Sigmoid colon (tissue), 7 donors: ENCODE data around the gene USP24. TPM values are rescaled to one million over a fixed set of nuclear protein-coding genes. Genes with fewer than 3 reads are reported as not detected.

ENCODE experiments used
- DNase-seq: peaks from one replicate; pipeline ENCODE4 v3.0.0-alpha.2; 2019
- H3K27ac ChIP-seq, 4 donors: fragments of 200-600 bp; sonication (generic); one replicate each; pipeline ENCODE4 v1.5.1; 2016 to 2019; ENCODE audit warnings: mild to moderate bottlenecking in 1 of 4
- H3K27me3 ChIP-seq, 3 donors: fragments of 200-600 bp; sonication (generic); one replicate each; pipeline ENCODE4 v1.5.1; 2019; ENCODE audit warnings: mild to moderate bottlenecking in 1 of 3
- H3K36me3 ChIP-seq, 4 donors: fragments of 200-600 bp; sonication (generic); one replicate each; pipeline ENCODE4 v1.5.1; 2016 to 2019
- H3K4me1 ChIP-seq, 4 donors: fragments of 200-600 bp; sonication (generic); one replicate each; pipeline ENCODE4 v1.5.1; 2017 to 2019
- H3K4me3 ChIP-seq, 4 donors: fragments of 200-600 bp; sonication (generic); one replicate each; pipeline ENCODE4 v1.5.1; 2017 to 2019; ENCODE audit warnings: mild to moderate bottlenecking in 2 of 4, moderate library complexity in 1 of 4
- H3K9me3 ChIP-seq, 4 donors: fragments of 200-600 bp in 3 of 4; sonication (generic) in 3 of 4; one replicate each; pipeline versions ENCODE4 v1.5.1 to v1.6.1; 2013 to 2019
- CTCF ChIP-seq, 4 experiments: fragments of 450-650 bp in 3 of 4; fragments of 200-600 bp in 1 of 4; IDR thresholded peaks; one replicate each; pipeline ENCODE4 v1.5.1; 2016 to 2019; ENCODE audit warnings: antibody characterized with exemption in 4 of 4, mild to moderate bottlenecking in 3 of 4, moderate library complexity in 2 of 4
- EP300 ChIP-seq, 4 donors: sonication (generic); formaldehyde crosslinking; IDR thresholded peaks; one replicate each; pipeline ENCODE4 v1.6.1; 2017; ENCODE audit warnings: antibody characterized with exemption in 4 of 4
- POLR2A ChIP-seq, 2 donors: fragments of 450-650 bp; IDR thresholded peaks; one replicate each; pipeline ENCODE4 v1.6.1; 2016; ENCODE audit warnings: antibody characterized with exemption in 2 of 2, mild to moderate bottlenecking in 2 of 2, moderate library complexity in 2 of 2
- POLR2AphosphoS5 ChIP-seq, 4 donors: sonication (generic); formaldehyde crosslinking; IDR thresholded peaks; one replicate each; pipeline ENCODE4 v1.6.1; 2017; ENCODE audit warnings: antibody characterized with exemption in 4 of 4
- WGBS, 2 donors: extraction: QIAGEN DNeasy Blood & Tissue Kit; methylation state at CpG; one replicate each; pipeline ENCODE4 v1.1.7; 2013; 5-methylcytosine and 5-hydroxymethylcytosine counted together
- intact Hi-C: fragments of 100-400 bp; cut with DNase I; formaldehyde crosslinking; loops from one replicate; pipeline ENCODE4 v1.15.1; 2023
- polyA plus RNA-seq, 3 donors: library from polyadenylated mRNA; stranded (reverse); fragments of 200-250 nt; gene quantifications; one replicate each; pipeline ENCODE4 v1.2.3, GENCODE V29; 2013
- total RNA-seq, 4 donors: library from RNA; depleted of rRNA; stranded (reverse); fragments of >200 nt; gene quantifications; one replicate each; pipeline ENCODE4 v1.1.0, GENCODE V29; 2016
- donor health status: healthy with polysubstance abuse.
- donor health status: Bipolar disorder and iron deficiency.
- donor health status: healthy.

Gene USP24
- total and polyA plus RNA-seq, 7 donors = 3.6 to 66.2 (median 46.4) TPM

- no peak for DNase-seq
- Histone ChIP-seq H3K36me3 (no peaks in the 10 kb centered on the region), H3K27me3 (peaks cover 0 to 49% (median 27%) of the 10 kb centered on the region in 3 donors), H3K27ac (no peak overlapping the region), H3K9me3 (no peaks in the 10 kb centered on the region), H3K4me3 (peak overlapping the region in 1 of 4 donors; percentile 6), H3K4me1 (peaks cover 0 to 15% (median 11%) of the 10 kb centered on the region in 4 donors)
- TF ChIP-seq CTCF (IDR thresholded peaks at IDR 0.05) (no peak), POLR2AphosphoS5 (IDR thresholded peaks at IDR 0.05) (no peak), POLR2A (IDR thresholded peaks at IDR 0.05) (no peak), EP300 (IDR thresholded peaks at IDR 0.05) (no peak)
- 5 to 21% methylated on average over 49 of the region's 49 CpGs for WGBS, 2 donors
- intact Hi-C loops = no loop called here
Observed at GRCh38 chr1:55040083-55040932, 174.9 kb downstream of the USP24 start.

- TF ChIP-seq CTCF (IDR thresholded peaks at IDR 0.05) = no peak
- TF ChIP-seq POLR2A (IDR thresholded peaks at IDR 0.05) = no peak
- TF ChIP-seq POLR2AphosphoS5 (IDR thresholded peaks at IDR 0.05) = no peak
- no peak for TF ChIP-seq EP300 (IDR thresholded peaks at IDR 0.05)
- peak within 1 kb of the TSS in 1 of 4 donors; percentile 6 for H3K4me3 ChIP-seq
Observed at GRCh38 chr1:55039342-55040082, 175.7 kb downstream of the USP24 start, which contains the start of gene PCSK9. PCSK9 (plus strand) TSS chr1:55039548; CDS start chr1:55039838, 290 bp downstream.

GRCh38 chr1:55038974-55039341 lies 176.2 kb downstream of the USP24 start:
- intact Hi-C loops = no loop called here
- WGBS, 2 donors = 35 to 40% methylated on average over 9 of the region's 9 CpGs
- Histone ChIP-seq H3K27me3 (peaks cover 0 to 58% (median 32%) of the 10 kb centered on the region in 3 donors), H3K9me3 (no peaks in the 10 kb centered on the region), H3K27ac (no peak overlapping the region), H3K36me3 (no peaks in the 10 kb centered on the region), H3K4me3 (no peak overlapping the region), H3K4me1 (peaks cover 0 to 15% (median 11%) of the 10 kb centered on the region in 4 donors)
- no peak for TF ChIP-seq POLR2AphosphoS5 (IDR thresholded peaks at IDR 0.05)
- no peak for TF ChIP-seq CTCF (IDR thresholded peaks at IDR 0.05)
- no peak for TF ChIP-seq EP300 (IDR thresholded peaks at IDR 0.05)
- no peak for TF ChIP-seq POLR2A (IDR thresholded peaks at IDR 0.05)
- DNase-seq = no peak

More at GRCh38 chr1:55039342-55040082, 175.7 kb downstream of the USP24 start, which contains the start of gene PCSK9:
- DNase-seq = no peak
- no peaks in the 10 kb centered on the region for H3K36me3 ChIP-seq
- H3K9me3 ChIP-seq = no peaks in the 10 kb centered on the region
- H3K27ac ChIP-seq = no peak within 1 kb of the TSS
- 1 to 4% methylated on average over 67 of the region's 67 CpGs for WGBS, 2 donors
- intact Hi-C loops = no loop called here
- peaks cover 0 to 52% (median 32%) of the 10 kb centered on the region in 3 donors for H3K27me3 ChIP-seq
- H3K4me1 ChIP-seq = peaks cover 0 to 15% (median 11%) of the 10 kb centered on the region in 4 donors

GRCh38 chr1:55038552-55038838 lies 176.7 kb downstream of the USP24 start:
- Histone ChIP-seq H3K27ac (no peak overlapping the region), H3K4me3 (no peak overlapping the region), H3K36me3 (no peaks in the 10 kb centered on the region), H3K4me1 (peaks cover 0 to 15% (median 11%) of the 10 kb centered on the region in 4 donors), H3K27me3 (peaks cover 0 to 61% (median 32%) of the 10 kb centered on the region in 3 donors), H3K9me3 (no peaks in the 10 kb centered on the region)
- intact Hi-C loops = no loop called here
- DNase-seq = no peak
- TF ChIP-seq POLR2A (IDR thresholded peaks at IDR 0.05) (no peak), EP300 (IDR thresholded peaks at IDR 0.05) (no peak), POLR2AphosphoS5 (IDR thresholded peaks at IDR 0.05) (no peak), CTCF (IDR thresholded peaks at IDR 0.05) (no peak)
- WGBS, 2 donors = 78 to 89% methylated on average over 3 of the region's 3 CpGs
